ENCODE data around the gene CDC42EP4.

CDC42EP4 gene

DNA sequence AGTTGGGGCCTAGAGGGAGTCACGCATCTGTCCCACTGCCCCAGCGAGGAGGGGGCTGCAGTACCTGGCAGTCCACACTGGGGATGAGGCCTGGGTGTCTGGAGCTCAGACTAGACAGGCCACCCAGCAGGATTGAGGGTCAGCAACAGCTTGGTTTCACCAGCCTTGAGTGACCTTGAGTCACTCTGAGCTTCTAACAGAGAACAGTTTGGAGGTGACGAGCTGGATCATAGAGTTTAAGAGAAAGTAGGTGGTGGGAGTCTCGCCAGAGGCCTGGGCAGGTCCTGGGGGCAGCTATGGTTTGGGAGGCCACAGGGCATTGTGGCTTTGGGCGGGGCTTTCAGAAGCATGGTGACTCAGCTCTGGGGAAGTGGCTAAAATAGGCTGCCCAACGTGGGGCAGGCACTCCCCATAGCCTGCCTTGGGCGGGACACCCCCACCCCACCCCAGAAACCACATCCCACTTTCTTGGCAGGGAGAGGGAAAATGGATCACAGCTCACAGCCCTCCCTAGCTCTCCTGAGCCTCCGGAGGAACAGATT is 20.5 kb downstream of the CDC42EP4 start:
- TF ChIP-seq, protein P1, sequence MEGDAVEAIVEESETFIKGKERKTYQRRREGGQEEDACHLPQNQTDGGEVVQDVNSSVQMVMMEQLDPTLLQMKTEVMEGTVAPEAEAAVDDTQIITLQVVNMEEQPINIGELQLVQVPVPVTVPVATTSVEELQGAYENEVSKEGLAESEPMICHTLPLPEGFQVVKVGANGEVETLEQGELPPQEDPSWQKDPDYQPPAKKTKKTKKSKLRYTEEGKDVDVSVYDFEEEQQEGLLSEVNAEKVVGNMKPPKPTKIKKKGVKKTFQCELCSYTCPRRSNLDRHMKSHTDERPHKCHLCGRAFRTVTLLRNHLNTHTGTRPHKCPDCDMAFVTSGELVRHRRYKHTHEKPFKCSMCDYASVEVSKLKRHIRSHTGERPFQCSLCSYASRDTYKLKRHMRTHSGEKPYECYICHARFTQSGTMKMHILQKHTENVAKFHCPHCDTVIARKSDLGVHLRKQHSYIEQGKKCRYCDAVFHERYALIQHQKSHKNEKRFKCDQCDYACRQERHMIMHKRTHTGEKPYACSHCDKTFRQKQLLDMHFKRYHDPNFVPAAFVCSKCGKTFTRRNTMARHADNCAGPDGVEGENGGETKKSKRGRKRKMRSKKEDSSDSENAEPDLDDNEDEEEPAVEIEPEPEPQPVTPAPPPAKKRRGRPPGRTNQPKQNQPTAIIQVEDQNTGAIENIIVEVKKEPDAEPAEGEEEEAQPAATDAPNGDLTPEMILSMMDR (conservative IDR thresholded peaks at IDR 0.05), result no peak
- TF ChIP-seq ZFX (IDR thresholded peaks at IDR 0.05), result no peak
- H3K27ac ChIP-seq, result peak overlapping the region; percentile 84

DNA sequence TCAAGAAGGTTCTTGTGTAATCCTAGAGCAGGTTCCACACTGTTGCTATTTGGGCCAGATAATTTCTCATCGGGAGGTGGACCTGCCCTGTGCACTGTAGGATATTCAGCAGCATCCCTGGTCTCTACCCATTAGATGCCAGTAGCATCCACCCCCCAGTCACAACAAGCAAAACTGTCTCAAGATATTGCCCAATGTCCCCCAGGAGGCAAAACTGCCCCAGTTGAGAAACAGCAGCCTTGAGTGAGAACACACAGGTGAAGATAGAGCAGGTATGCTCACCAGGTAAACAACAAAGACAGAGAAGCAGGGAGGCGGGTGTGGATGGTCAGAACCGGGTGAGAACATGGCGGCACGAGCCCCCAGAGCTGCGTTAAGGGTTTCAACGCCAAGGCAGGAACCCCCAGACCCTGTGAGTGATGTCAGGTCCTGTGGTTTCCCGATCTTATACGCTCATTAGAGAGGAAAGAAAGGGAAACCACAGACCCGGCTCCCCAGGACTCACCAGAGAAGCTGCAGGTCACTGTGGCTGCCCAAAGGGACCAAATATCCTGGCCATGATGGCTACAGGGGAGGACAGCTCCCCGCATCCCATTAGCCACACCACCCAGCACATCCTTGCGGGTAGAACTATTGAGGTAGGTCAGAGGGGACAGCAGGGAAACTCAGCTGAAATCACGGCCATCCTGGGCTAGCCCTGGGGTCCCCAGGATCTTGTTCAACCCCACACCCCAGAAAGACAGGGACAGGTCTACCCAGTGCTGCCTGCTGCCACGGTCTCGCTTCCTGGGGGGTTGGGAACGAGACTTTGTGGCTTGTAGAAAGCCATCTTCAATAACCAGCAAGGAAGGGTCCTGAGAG is 21.2 kb downstream of the CDC42EP4 start:
- TF ChIP-seq ZFX (IDR thresholded peaks at IDR 0.05), result no peak
- TF ChIP-seq, protein P1 (conservative IDR thresholded peaks at IDR 0.05), result no peak

DNA sequence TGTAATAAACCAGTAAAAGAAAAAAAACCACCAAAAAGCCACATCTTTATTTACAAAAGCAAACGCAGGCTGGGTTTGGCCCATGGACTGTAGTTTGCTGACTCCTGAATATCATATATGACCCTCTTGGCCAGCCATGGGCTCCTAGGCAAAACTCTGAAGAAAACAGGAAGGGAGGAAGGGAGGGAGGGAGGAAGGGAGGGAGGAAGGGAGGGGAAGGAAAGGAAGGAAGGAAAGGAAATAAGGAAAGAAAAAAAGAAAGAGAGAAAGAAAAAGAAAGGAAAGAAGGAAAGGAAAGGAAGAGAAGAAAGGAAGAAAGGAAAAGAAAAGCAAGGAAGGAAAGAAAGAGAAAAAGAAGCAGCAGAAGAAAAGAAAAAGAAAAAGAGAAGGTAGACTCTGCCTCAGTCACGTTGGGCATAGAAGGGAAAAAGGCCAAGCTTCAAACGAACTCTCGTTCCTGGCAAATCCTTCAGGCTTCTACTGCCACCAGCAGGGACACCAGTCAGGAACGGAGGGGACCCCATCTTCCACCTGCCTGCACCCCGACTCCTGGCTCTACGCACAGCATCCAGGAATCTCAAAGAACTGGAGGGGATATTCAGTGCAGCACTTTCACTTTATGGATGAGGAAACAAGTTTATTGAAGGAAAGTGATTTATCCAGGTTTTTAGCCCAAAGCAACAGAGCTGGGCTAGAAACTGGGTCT is 22.1 kb downstream of the CDC42EP4 start:
- peak overlapping the region; percentile 84 for H3K27ac ChIP-seq
- TF ChIP-seq, protein P1 (conservative IDR thresholded peaks at IDR 0.05), result no peak
- TF ChIP-seq ZFX (IDR thresholded peaks at IDR 0.05), result no peak

More for the DNA sequence above, 21.2 kb downstream of the CDC42EP4 start:
- H3K27ac ChIP-seq, result peak overlapping the region; percentile 84

DNA sequence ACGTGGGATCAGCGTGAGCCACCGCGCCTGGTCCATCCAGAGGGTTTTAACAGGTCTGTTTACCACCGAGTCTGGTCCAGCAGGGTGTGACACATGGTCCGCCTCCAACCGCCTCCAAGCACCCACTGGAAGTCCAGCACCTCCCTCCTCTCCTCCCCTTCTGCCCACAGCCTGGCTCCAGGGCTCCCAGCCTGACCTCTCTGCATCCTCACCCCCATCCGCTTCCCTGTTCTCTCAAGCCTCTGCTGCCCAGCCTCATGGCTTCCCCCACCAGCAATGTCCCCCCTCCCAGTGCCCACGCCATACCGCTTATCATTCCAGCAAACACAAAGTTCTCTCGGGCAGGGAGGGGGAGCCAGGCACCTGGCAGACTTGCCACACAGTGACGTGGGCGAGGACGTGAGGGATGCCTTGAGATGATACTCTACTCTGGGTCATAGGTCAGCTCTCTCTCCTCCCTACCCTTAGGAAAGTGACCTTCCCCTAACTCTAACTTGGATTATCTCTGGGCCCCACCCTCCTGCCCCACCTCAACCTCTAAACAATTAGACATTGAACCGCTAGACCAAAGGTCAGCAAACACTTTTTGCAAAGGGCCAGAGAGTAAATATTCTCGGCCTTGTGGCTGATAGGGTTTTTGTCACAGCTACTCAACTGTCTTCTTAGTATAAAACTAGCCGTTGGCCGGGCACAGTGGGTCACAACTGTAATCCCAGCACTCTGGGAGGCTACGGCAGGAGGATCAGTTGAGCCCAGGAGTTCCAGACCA is 23.1 kb downstream of the CDC42EP4 start:
- H3K27ac ChIP-seq, result peak overlapping the region; percentile 84
- no peak for TF ChIP-seq ZFX (IDR thresholded peaks at IDR 0.05)
- TF ChIP-seq, protein P1 (conservative IDR thresholded peaks at IDR 0.05), result no peak

DNA sequence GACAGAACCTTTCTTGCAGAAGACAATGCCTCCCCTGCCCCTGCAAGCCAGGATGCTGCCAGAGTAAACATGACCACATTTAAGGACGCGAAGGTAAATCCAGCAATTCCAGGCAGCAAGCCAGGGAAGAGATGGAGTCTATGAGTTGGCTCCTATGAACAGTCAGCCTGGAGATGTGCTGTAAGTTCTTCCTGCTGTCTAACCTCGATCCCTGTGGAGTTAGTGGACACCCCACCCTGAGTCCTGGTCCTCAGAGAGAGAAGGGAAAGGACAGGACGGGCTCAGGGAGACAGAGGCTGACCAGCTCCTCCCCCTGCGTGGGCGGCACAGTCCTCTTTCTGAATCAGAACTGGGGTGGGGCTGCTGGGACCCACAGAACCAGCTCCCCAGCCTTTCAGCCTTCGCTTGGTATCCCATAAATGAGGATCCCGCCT is 24.9 kb downstream of the CDC42EP4 start:
- H3K27ac ChIP-seq, result peak overlapping the region; percentile 84
- TF ChIP-seq ZFX (IDR thresholded peaks at IDR 0.05), result no peak
- TF ChIP-seq, protein P1 (conservative IDR thresholded peaks at IDR 0.05), result no peak

DNA sequence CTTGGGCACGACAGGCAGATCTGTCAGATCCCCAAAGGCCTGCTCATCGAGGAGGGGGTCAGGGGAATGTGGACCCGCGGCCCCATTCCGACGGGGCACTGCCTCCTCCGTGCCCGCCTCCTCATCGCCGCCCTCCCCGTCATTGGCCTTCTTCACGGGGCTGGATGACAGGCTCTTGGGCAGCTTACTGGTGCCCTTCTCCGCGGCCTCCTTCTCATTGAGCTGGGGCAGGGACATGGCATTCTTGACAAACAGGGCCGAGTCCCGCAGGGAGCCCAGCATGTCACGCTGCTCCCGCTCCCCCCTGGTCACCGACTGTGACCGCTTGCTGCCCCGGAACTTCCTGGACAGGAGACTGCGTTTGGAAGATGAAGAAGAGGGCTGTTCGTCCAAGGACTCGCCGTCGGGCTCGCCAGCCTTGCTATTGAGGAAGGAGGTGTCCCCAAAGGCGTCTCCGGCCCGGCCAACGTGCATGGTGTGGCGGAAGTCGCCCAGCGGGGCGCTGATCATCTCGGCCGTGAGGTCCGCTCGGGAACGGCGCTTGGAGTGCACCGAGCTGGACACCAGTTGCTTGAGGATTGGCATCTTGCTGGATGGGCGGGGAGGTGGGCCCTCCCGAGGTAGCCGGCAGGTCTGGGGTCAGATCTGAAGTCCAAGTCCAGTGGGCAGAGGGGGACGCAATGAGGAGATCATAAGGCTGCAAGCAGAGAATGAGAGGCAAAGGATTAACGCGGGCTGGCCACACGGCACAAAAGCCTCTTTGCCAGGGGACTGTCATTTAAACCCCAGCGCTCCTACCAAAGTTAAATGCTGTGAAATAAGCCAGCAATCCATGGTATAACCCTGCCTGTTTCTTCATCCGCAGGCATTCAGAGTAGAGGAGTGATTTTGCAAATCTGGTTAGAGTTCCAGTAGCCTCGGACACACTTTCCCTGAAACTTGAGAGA is 25.6 kb downstream of the CDC42EP4 start:
- H3K27ac ChIP-seq, result peak overlapping the region; percentile 84
- TF ChIP-seq, protein P1 (conservative IDR thresholded peaks at IDR 0.05), result no peak
- TF ChIP-seq ZFX (IDR thresholded peaks at IDR 0.05), result no peak
